Gastrocnemius medialis (tissue), 4 donors: ENCODE results near the gene OPCML. TPM values are rescaled to one million over a fixed set of nuclear protein-coding genes. Genes with fewer than 3 reads are reported as not detected.

ENCODE experiments used
- ATAC-seq, 2 donors: fragments of 150-250 bp; one replicate each; pipeline ENCODE4 v1.9.1; 2016
- DNase-seq, 2 donors: peaks; one replicate each; pipeline ENCODE4 v3.0.0-alpha.2; 2019
- H3K27ac ChIP-seq, 4 donors: fragments of 200-600 bp; sonication (generic); 1 replicate in 1 of 4; 2 replicates in 3 of 4; pipeline ENCODE4 v1.5.1; 2016 to 2018; ENCODE audit warnings: mild to moderate bottlenecking in 2 of 4, moderate library complexity in 1 of 4
- H3K27me3 ChIP-seq, 3 donors: fragments of 200-600 bp; sonication (generic) in 2 of 3; 1 replicate in 1 of 3; 2 replicates in 2 of 3; pipeline versions ENCODE4 v1.5.1 to v1.6.0; 2016 to 2019; ENCODE audit warnings: mild to moderate bottlenecking in 1 of 3, moderate library complexity in 1 of 3
- H3K36me3 ChIP-seq, 2 donors: fragments of 200-600 bp; sonication (generic) in 1 of 2; one replicate each; pipeline ENCODE4 v1.5.1; 2017 to 2018
- H3K4me1 ChIP-seq, 2 donors: fragments of 200-600 bp; sonication (generic) in 1 of 2; one replicate each; pipeline ENCODE4 v1.5.1; 2016 to 2017; ENCODE audit warnings: mild to moderate bottlenecking in 2 of 2
- H3K4me3 ChIP-seq, 4 donors: fragments of 200-600 bp; sonication (generic) in 3 of 4; 1 replicate in 1 of 4; 2 replicates in 3 of 4; pipeline ENCODE4 v1.5.1; 2016 to 2019; ENCODE audit warnings: mild to moderate bottlenecking in 2 of 4
- H3K9me3 ChIP-seq, 3 donors: fragments of 200-600 bp; sonication (generic) in 2 of 3; 1 replicate in 1 of 3; 2 replicates in 2 of 3; pipeline ENCODE4 v1.5.1; 2016 to 2019
- CTCF ChIP-seq, 5 experiments: fragments of 450-650 bp in 3 of 5; fragments of 200-600 bp in 2 of 5; sonication (generic) in 2 of 5; IDR thresholded peaks in 4 of 5; conservative IDR thresholded peaks in 1 of 5; 1 replicate in 4 of 5; 2 replicates in 1 of 5; pipeline ENCODE4 v1.5.1; 2016 to 2019; ENCODE audit warnings: antibody characterized with exemption in 5 of 5, mild to moderate bottlenecking in 3 of 5, moderate library complexity in 3 of 5
- POLR2A ChIP-seq, 2 donors: fragments of 450-650 bp; IDR thresholded peaks; one replicate each; pipeline ENCODE4 v1.6.1; 2017; ENCODE audit warnings: antibody characterized with exemption in 2 of 2, mild to moderate bottlenecking in 2 of 2, moderate library complexity in 2 of 2
- in situ Hi-C, 4 donors: fragments of 200-750 bp; cut with MboI; loops; one replicate each; pipeline versions ENCODE4 v1.15.0 to v1.8.0; 2017; ENCODE audit warnings: low sequenced_read_pairs in 4 of 4
- intact Hi-C: fragments of 100-400 bp; cut with DNase I; formaldehyde crosslinking; loops from one replicate; pipeline ENCODE4 v1.15.1; 2023; ENCODE audit warnings: low total_unique reads
- total RNA-seq, 4 donors: library from RNA; depleted of rRNA; stranded (reverse); fragments of >200 nt; gene quantifications; one replicate each; pipeline versions ENCODE4 v1.1.0 to v1.2.3, GENCODE V29; 2016

Gene OPCML
- total RNA-seq, 4 donors from 2014 or later = not detected

- ATAC-seq (no peak), DNase-seq (no peak)
- Histone ChIP-seq H3K27me3 (peaks cover 0 to 16% (median 9%) of the 10 kb centered on the region in 3 donors), H3K4me1 (no peaks in the 10 kb centered on the region), H3K36me3 (no peaks in the 10 kb centered on the region), H3K27ac (no peak overlapping the region), H3K9me3 (no peaks in the 10 kb centered on the region), H3K4me3 (no peak overlapping the region)
- in situ Hi-C loops = no loop called here
- TF ChIP-seq POLR2A (IDR thresholded peaks at IDR 0.05) (no peak), CTCF (IDR thresholded peaks at IDR 0.05 in 4 of 5, conservative IDR thresholded peaks at IDR 0.05 in 1 of 5) (no peak)
- intact Hi-C loops = no loop called here
These were observed 296.9 kb downstream of the OPCML start for GRCh38 chr11:133235381-133235780.

- intact Hi-C loops = no loop called here
- TF ChIP-seq POLR2A (IDR thresholded peaks at IDR 0.05) = no peak
- TF ChIP-seq CTCF (IDR thresholded peaks at IDR 0.05 in 4 of 5, conservative IDR thresholded peaks at IDR 0.05 in 1 of 5) = no peak
- H3K27me3 ChIP-seq = peaks cover 0 to 16% (median 9%) of the 10 kb centered on the region in 3 donors
These were observed 297.4 kb downstream of the OPCML start for GRCh38 chr11:133234883-133235282.

GRCh38 chr11:133232665-133233064, 299.6 kb downstream of the OPCML start:
- H3K27ac ChIP-seq = no peak overlapping the region
- no peaks in the 10 kb centered on the region for H3K9me3 ChIP-seq
- in situ Hi-C loops = no loop called here
- ATAC-seq = no peak
- intact Hi-C loops = no loop called here
- no peaks in the 10 kb centered on the region for H3K4me1 ChIP-seq
- no peak for DNase-seq
- TF ChIP-seq POLR2A (IDR thresholded peaks at IDR 0.05) = no peak
- no peak for TF ChIP-seq CTCF (IDR thresholded peaks at IDR 0.05 in 4 of 5, conservative IDR thresholded peaks at IDR 0.05 in 1 of 5)
- no peaks in the 10 kb centered on the region for H3K36me3 ChIP-seq
- H3K4me3 ChIP-seq = no peak overlapping the region
- peaks cover 0 to 16% (median 9%) of the 10 kb centered on the region in 3 donors for H3K27me3 ChIP-seq

More at GRCh38 chr11:133234883-133235282, 297.4 kb downstream of the OPCML start:
- DNase-seq (no peak), ATAC-seq (no peak)
- Histone ChIP-seq H3K36me3 (no peaks in the 10 kb centered on the region), H3K9me3 (no peaks in the 10 kb centered on the region), H3K4me3 (no peak overlapping the region), H3K27ac (no peak overlapping the region), H3K4me1 (no peaks in the 10 kb centered on the region)
- in situ Hi-C loops = no loop called here

GRCh38 chr11:133230431-133230830, 301.9 kb downstream of the OPCML start:
- H3K36me3 ChIP-seq = no peaks in the 10 kb centered on the region
- no peak for DNase-seq
- H3K27ac ChIP-seq = no peak overlapping the region
- no peak for ATAC-seq
- no peaks in the 10 kb centered on the region for H3K4me1 ChIP-seq
- TF ChIP-seq CTCF (IDR thresholded peaks at IDR 0.05 in 4 of 5, conservative IDR thresholded peaks at IDR 0.05 in 1 of 5) (no peak), POLR2A (IDR thresholded peaks at IDR 0.05) (no peak)
- H3K4me3 ChIP-seq = no peak overlapping the region
- intact Hi-C loops = no loop called here
- in situ Hi-C loops = no loop called here
- no peaks in the 10 kb centered on the region for H3K9me3 ChIP-seq
- peaks cover 0 to 12% (median 8%) of the 10 kb centered on the region in 3 donors for H3K27me3 ChIP-seq
